GM21529 (cell line): ENCODE results near the gene MYOG.

Experiments used
- ATAC-seq: cut with Tn5 transposase; IDR thresholded peaks from one replicate; pipeline ENCODE4 v1.9.1; 2021; ENCODE audit not compliant: unreplicated experiment

MYOG gene

DNA sequence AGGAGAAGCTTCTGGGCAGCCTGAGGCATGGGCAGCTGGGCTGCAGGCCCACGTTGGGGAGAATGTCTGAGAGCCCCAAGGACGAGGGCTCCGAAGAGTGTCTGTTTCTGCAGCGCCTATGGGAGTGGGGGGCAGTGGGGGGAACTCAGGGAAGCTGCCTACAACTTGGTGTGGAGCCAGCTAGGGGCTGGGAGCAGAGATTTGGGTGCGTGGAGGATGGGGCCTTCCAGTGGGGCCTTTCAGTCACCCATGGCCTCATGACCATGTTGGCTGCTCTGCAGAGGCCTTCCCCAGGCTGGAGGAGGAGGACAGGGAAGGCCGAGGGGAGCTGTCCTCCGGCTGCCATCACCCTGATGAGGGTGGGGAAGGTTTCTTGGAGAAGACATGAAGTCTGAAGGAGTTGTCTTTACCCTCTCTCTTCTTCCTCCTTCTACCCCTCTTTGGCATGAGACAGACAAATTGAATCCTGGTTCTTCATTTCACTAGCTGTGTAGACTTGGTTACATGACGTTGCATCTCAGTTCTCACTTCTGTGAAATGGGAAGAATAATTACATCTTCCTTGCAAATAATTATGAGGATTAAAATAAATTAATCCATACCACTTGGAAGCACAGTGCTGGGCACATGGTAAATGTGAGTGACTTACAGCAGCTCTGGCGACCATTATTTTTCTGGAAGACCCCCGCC is 51.2 kb downstream of the MYOG start:
- ATAC-seq, result no peak

DNA sequence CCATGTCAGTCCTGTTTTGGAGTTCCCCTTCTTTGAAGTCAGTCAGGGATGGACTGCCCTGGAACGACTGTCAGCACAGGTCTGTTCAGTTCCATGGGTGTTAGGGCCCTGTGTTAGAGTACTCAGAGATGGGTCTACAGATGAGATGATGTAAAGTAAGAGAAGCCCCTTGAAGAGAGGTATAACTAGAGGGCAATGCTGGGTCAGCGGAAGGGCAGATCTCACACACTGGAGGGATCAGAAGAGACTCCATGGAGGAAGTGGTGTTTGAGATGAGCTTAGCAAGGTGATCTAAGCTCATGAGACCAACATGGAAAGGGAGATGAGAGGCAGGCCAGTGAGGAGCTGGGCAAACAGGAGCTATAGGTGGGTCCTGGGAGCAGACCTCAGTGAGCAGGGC is 51.9 kb downstream of the MYOG start:
- no peak for ATAC-seq

DNA sequence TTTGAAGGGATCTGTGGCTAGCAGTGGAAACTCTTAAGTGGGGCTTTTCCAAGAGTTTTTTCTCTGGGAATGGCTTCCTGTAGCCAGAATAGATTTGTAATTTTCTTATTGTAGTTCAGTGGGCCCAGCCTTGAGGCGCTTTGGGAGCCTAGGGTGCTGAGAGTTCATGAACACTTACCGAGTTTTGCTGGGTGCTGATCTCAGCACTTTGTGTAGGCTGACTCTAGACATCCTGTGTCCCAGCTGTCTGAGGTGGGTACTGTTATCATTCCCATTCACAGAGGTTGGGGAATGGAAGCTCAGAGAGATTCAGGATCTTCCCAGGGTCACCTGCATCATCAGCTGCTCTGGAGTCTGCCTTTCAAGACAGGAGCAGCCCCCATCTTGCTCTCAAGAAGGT is 52.5 kb downstream of the MYOG start:
- ATAC-seq, result no peak
